Astrocyte (in vitro differentiated cells and primary cell): ENCODE measurements around the gene KRTAP3-2. TPM values are rescaled to one million over a fixed set of nuclear protein-coding genes. Genes with fewer than 3 reads are reported as not detected.

ENCODE experiments used
- DNase-seq: peaks from one replicate; pipeline ENCODE4 v3.0.0-alpha.2; 2010; ENCODE audit warnings: low read depth
- FAIRE-seq: peaks from 2 replicates; lab custom pipeline; 2011; peaks lifted over from hg19 to GRCh38; lab: Jason Lieb, UNC
- H2AFZ ChIP-seq: 2 replicates; pipeline ENCODE4 v1.6.0; 2012; ENCODE audit warnings: low read depth, low read length, inconsistent platforms
- H3K27ac ChIP-seq: 2 replicates; pipeline ENCODE4 v1.5.1; 2011; ENCODE audit warnings: low read depth, low read length, inconsistent platforms
- H3K27me3 ChIP-seq: 2 replicates; pipeline ENCODE4 v1.6.0; 2011; ENCODE audit warnings: low read length, inconsistent platforms; ENCODE audit not compliant: insufficient read depth
- H3K36me3 ChIP-seq: 2 replicates; pipeline ENCODE4 v1.5.1; 2011; ENCODE audit warnings: low read length, inconsistent platforms; ENCODE audit not compliant: insufficient read depth
- H3K4me1 ChIP-seq: 2 replicates; pipeline ENCODE4 v1.5.1; 2011; ENCODE audit warnings: low read length, inconsistent platforms; ENCODE audit not compliant: insufficient read depth
- H3K4me2 ChIP-seq: 2 replicates; pipeline ENCODE4 v1.6.0; 2012; ENCODE audit warnings: low read length, inconsistent platforms
- H3K4me3 ChIP-seq: 2 replicates; pipeline ENCODE4 v1.5.1; 2011; ENCODE audit warnings: low read depth, mild to moderate bottlenecking, low read length, inconsistent platforms; ENCODE audit not compliant: insufficient read depth
- H3K79me2 ChIP-seq: 2 replicates; pipeline ENCODE4 v1.6.0; 2012; ENCODE audit warnings: mild to moderate bottlenecking, low read length, inconsistent platforms; ENCODE audit not compliant: insufficient read depth
- H3K9ac ChIP-seq: 2 replicates; pipeline ENCODE4 v1.6.0; 2012; ENCODE audit warnings: mild to moderate bottlenecking, low read length, inconsistent platforms
- H3K9me3 ChIP-seq: 2 replicates; pipeline ENCODE4 v1.5.1; 2012; ENCODE audit warnings: low read depth, mild to moderate bottlenecking, low read length, inconsistent platforms; ENCODE audit not compliant: insufficient read depth
- H4K20me1 ChIP-seq: 2 replicates; pipeline ENCODE4 v1.6.0; 2012; ENCODE audit warnings: low read length, inconsistent platforms; ENCODE audit not compliant: insufficient read depth
- H3K27ac Mint-ChIP-seq: one replicate; pipeline ENCODE4 v1.8.0; 2021; ENCODE audit warnings: mild to moderate bottlenecking, mixed read lengths; ENCODE audit not compliant: unreplicated experiment
- H3K27me3 Mint-ChIP-seq: one replicate; pipeline ENCODE4 v1.8.0; 2021; ENCODE audit warnings: low read depth, mixed read lengths; ENCODE audit not compliant: unreplicated experiment
- H3K36me3 Mint-ChIP-seq: one replicate; pipeline ENCODE4 v1.8.0; 2021; ENCODE audit warnings: low read depth, mixed read lengths; ENCODE audit not compliant: unreplicated experiment
- H3K4me1 Mint-ChIP-seq: one replicate; pipeline ENCODE4 v1.8.0; 2021; ENCODE audit warnings: low read depth, mixed read lengths; ENCODE audit not compliant: unreplicated experiment
- H3K4me3 Mint-ChIP-seq: one replicate; pipeline ENCODE4 v1.8.0; 2021; ENCODE audit warnings: mild to moderate bottlenecking, moderate library complexity, mixed read lengths; ENCODE audit not compliant: unreplicated experiment
- H3K9me3 Mint-ChIP-seq: one replicate; pipeline ENCODE4 v1.8.0; 2021; ENCODE audit warnings: mild to moderate bottlenecking, mixed read lengths; ENCODE audit not compliant: unreplicated experiment
- EZH2 ChIP-seq: IDR thresholded peaks from 2 replicates; pipeline ENCODE4 v1.6.1; 2012; ENCODE audit warnings: mild to moderate bottlenecking, low read length, inconsistent platforms; ENCODE audit not compliant: insufficient read depth
- total RNA-seq: library from RNA; stranded (reverse); gene quantifications from 2 replicates; pipeline ENCODE4 v1.2.1, GENCODE V29; 2021
- TF ChIP-seq, protein P1 (sequence below): IDR thresholded peaks from 2 replicates; pipeline ENCODE4 v1.5.1; 2011; ENCODE audit warnings: low read depth, mild to moderate bottlenecking, inconsistent platforms, low read length, moderate library complexity; ENCODE audit not compliant: insufficient read depth

KRTAP3-2 gene
- total RNA-seq, 1 donor from 2014 or later: not detected

DNA sequence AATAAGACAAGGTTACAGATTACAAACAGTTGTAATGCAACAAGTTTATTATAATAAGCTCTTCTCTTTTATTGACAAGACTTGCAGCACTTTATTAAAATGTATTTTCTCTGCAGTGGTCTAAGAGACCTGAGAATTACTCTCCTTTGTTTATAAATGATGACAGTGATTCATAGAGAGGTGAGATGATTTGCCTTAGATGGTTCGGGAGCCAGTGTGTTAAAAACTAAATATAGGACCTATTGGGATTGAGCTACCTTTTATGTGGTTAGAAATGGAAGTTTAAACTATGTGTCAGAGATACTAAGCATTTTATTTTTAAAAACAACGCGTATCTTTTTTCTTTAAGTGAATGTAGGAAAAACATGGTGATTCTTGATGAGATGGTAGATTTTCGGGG, 2.9 kb downstream of the KRTAP3-2 start:
- Histone ChIP-seq H3K79me2 (no peaks in the 10 kb centered on the region), H3K27me3 (no peaks in the 10 kb centered on the region), H3K36me3 (no peaks in the 10 kb centered on the region), H3K9me3 (no peaks in the 10 kb centered on the region), H3K4me3 (no peak overlapping the region), H3K4me1 (no peaks in the 10 kb centered on the region), H3K9ac (no peak overlapping the region), H3K4me2 (peak overlapping the region; percentile 35), H2AFZ (no peak overlapping the region), H3K27ac (no peak overlapping the region), H4K20me1 (no peaks in the 10 kb centered on the region)
- no peak overlapping the region for H3K27ac Mint-ChIP-seq
- peak; percentile 37 for DNase-seq
- H3K4me3 Mint-ChIP-seq: no peak overlapping the region
- TF ChIP-seq, protein P1, sequence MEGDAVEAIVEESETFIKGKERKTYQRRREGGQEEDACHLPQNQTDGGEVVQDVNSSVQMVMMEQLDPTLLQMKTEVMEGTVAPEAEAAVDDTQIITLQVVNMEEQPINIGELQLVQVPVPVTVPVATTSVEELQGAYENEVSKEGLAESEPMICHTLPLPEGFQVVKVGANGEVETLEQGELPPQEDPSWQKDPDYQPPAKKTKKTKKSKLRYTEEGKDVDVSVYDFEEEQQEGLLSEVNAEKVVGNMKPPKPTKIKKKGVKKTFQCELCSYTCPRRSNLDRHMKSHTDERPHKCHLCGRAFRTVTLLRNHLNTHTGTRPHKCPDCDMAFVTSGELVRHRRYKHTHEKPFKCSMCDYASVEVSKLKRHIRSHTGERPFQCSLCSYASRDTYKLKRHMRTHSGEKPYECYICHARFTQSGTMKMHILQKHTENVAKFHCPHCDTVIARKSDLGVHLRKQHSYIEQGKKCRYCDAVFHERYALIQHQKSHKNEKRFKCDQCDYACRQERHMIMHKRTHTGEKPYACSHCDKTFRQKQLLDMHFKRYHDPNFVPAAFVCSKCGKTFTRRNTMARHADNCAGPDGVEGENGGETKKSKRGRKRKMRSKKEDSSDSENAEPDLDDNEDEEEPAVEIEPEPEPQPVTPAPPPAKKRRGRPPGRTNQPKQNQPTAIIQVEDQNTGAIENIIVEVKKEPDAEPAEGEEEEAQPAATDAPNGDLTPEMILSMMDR: no peak
- TF ChIP-seq EZH2: no peak
- FAIRE-seq: no peak
- no peaks in the 10 kb centered on the region for H3K36me3 Mint-ChIP-seq
- peaks cover 7% of the 10 kb centered on the region for H3K4me1 Mint-ChIP-seq
- no peaks in the 10 kb centered on the region for H3K9me3 Mint-ChIP-seq
- no peaks in the 10 kb centered on the region for H3K27me3 Mint-ChIP-seq

DNA sequence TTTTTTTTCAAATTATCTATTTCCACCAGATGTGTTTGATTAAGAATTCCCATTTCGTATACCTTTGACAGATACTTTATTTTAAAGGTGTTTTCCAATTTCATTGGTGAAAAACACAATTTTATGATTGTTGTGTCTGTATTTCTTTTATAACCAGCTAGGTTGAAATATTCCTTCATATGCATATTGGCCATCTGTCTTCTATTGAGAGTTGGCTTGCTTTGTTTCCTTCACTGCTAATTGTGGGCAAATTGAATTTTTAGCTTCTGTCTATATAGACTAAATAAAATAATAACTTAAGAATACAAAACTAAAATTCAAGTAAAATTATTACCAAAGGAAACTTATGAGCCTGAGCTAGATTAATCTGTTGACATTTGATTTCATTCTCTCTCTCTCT, 4.6 kb downstream of the KRTAP3-2 start:
- H3K4me1 ChIP-seq: no peaks in the 10 kb centered on the region
- H3K4me3 ChIP-seq: no peak overlapping the region
- TF ChIP-seq, protein P1: no peak
- no peak for TF ChIP-seq EZH2
- Mint-ChIP-seq H3K4me3 (no peak overlapping the region), H3K36me3 (no peaks in the 10 kb centered on the region), H3K9me3 (no peaks in the 10 kb centered on the region), H3K27ac (no peak overlapping the region), H3K4me1 (peaks cover 7% of the 10 kb centered on the region), H3K27me3 (no peaks in the 10 kb centered on the region)
- H3K9ac ChIP-seq: no peak overlapping the region
- no peak overlapping the region for H2AFZ ChIP-seq
- H3K4me2 ChIP-seq: no peak overlapping the region
- no peaks in the 10 kb centered on the region for H3K9me3 ChIP-seq
- H3K27me3 ChIP-seq: no peaks in the 10 kb centered on the region
- H3K36me3 ChIP-seq: no peaks in the 10 kb centered on the region
- no peak overlapping the region for H3K27ac ChIP-seq
- FAIRE-seq (no peak), DNase-seq (no peak)
- H4K20me1 ChIP-seq: no peaks in the 10 kb centered on the region
- H3K79me2 ChIP-seq: no peaks in the 10 kb centered on the region

DNA sequence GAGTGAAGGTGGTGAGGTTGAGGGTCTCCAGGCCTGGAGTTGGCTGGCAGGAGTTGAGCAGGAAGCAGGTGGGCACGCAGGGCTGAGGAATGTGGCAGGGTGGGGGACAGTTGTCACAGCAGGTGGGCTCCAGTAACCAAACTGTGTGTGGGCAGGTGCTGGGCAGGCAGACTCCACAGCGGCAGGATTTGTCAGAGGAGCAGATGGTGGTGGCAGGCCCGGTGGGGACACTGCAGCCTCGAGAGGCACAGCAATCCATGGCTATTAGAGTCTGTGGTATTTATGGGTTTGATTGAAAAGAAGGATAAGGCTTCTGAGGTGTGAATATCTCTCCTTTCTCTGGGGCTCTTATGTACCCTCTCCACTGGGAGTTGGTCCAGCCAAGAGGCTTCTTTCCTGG, 5.9 kb downstream of the KRTAP3-2 start, which contains the start of gene KRTAP3-3:
KRTAP3-3 (minus strand) TSS at position 326 of the 400 bp plus-strand sequence; CDS start at position 259, 67 bp downstream.
- no peak for FAIRE-seq
- no peaks in the 10 kb centered on the region for H3K27me3 Mint-ChIP-seq
- Histone ChIP-seq H3K27me3 (no peaks in the 10 kb centered on the region), H3K9me3 (no peaks in the 10 kb centered on the region), H3K4me2 (no peak within 1 kb of the TSS), H3K27ac (no peak within 1 kb of the TSS), H3K79me2 (no peaks in the 10 kb centered on the region), H4K20me1 (no peaks in the 10 kb centered on the region), H3K4me1 (no peaks in the 10 kb centered on the region), H3K9ac (no peak within 1 kb of the TSS), H2AFZ (no peak within 1 kb of the TSS), H3K4me3 (no peak within 1 kb of the TSS), H3K36me3 (no peaks in the 10 kb centered on the region)
- H3K4me1 Mint-ChIP-seq: peaks cover 7% of the 10 kb centered on the region
- H3K36me3 Mint-ChIP-seq: no peaks in the 10 kb centered on the region
- no peak for TF ChIP-seq EZH2
- TF ChIP-seq, protein P1: no peak
- no peak within 1 kb of the TSS for H3K27ac Mint-ChIP-seq
- DNase-seq: no peak
- no peak within 1 kb of the TSS for H3K4me3 Mint-ChIP-seq
- no peaks in the 10 kb centered on the region for H3K9me3 Mint-ChIP-seq
